Gastroesophageal sphincter (tissue), 3 donors: ENCODE results near the gene LRIT2.

Source experiments
- CTCF ChIP-seq, 4 experiments: fragments of 200-600 bp in 2 of 4; fragments of 450-650 bp in 2 of 4; sonication (generic) in 1 of 4; IDR thresholded peaks; one replicate each; pipeline ENCODE4 v1.5.1; 2017 to 2019; ENCODE audit warnings: antibody characterized with exemption in 4 of 4, mild to moderate bottlenecking in 2 of 4, moderate library complexity in 2 of 4
- EP300 ChIP-seq: sonication (generic); formaldehyde crosslinking; IDR thresholded peaks from one replicate; pipeline ENCODE4 v1.6.1; 2017; ENCODE audit warnings: antibody characterized with exemption, mild to moderate bottlenecking
- POLR2A ChIP-seq, 2 donors: fragments of 450-650 bp; IDR thresholded peaks; one replicate each; pipeline ENCODE4 v1.6.1; 2017; ENCODE audit warnings: antibody characterized with exemption in 2 of 2, mild to moderate bottlenecking in 2 of 2, moderate library complexity in 1 of 2
- POLR2AphosphoS5 ChIP-seq: sonication (generic); formaldehyde crosslinking; IDR thresholded peaks from one replicate; pipeline ENCODE4 v1.6.1; 2017; ENCODE audit warnings: antibody characterized with exemption

- TF ChIP-seq CTCF (IDR thresholded peaks at IDR 0.05) (no peak), POLR2A (IDR thresholded peaks at IDR 0.05) (no peak), EP300 (no peak), POLR2AphosphoS5 (no peak)
Measured at GRCh38 chr10:84213076-84213475, 12.3 kb downstream of the LRIT2 start.
